Measurements from ENCODE around the gene TOMM22. TPM values are rescaled to one million over a fixed set of nuclear protein-coding genes. Genes with fewer than 3 reads are reported as not detected.

The TOMM22 gene
- total RNA-seq, 1 experiment from 2014 or later = 146 TPM

DNA sequence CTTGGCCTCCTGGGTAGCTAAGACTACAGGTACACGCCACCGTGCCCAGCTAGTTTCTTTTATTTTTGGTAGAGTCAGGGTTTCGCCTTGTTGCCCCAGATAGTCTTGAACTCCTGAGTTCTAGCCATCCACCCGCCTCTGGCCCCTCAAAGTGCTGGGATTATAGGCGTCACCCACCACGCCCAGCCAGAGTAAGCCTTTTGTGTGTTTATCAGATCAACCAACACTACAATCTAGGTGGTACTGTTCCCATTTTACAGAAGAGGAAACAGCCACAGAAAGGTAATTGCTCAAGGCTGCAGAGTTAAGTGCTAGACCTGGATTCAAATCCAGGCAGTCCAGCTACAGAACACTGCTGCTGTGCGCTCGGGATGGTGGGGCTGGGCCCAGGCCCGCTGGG lies 3.1 kb downstream of the TOMM22 start:
- ChIA-PET POLR2A (no interaction called here), CTCF (no interaction called here)
- DNase-seq (ENCODE audit: low spot score) (no peak), ATAC-seq (no peak)
- TF ChIP-seq JUN (CRISPR knock-in tag; IDR thresholded peaks at IDR 0.05) = no peak
- TF ChIP-seq KAT7 (CRISPR knock-in tag; IDR thresholded peaks at IDR 0.05; ENCODE audit: borderline replicate concordance) = no peak
- TF ChIP-seq, protein P1, sequence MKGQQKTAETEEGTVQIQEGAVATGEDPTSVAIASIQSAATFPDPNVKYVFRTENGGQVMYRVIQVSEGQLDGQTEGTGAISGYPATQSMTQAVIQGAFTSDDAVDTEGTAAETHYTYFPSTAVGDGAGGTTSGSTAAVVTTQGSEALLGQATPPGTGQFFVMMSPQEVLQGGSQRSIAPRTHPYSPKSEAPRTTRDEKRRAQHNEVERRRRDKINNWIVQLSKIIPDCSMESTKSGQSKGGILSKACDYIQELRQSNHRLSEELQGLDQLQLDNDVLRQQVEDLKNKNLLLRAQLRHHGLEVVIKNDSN (CRISPR knock-in tag; IDR thresholded peaks at IDR 0.05) = no peak
- TF ChIP-seq E2F5 (CRISPR knock-in tag; IDR thresholded peaks at IDR 0.05) = no peak
- TF ChIP-seq HMGXB4 (CRISPR knock-in tag; IDR thresholded peaks at IDR 0.05) = no peak
- peaks cover 17% of the 10 kb centered on the region for H3K9me3 Mint-ChIP-seq
- no peak overlapping the region for H3K4me3 Mint-ChIP-seq
- peaks cover 12% of the 10 kb centered on the region for H3K4me1 Mint-ChIP-seq
- no peaks in the 10 kb centered on the region; the same call in 1 of the 2 replicates for H3K27me3 Mint-ChIP-seq (ENCODE audit: low read depth)
- H3K27ac Mint-ChIP-seq = no peak overlapping the region
- peaks cover 60% of the 10 kb centered on the region for H3K36me3 Mint-ChIP-seq

- ATAC-seq = no peak
- peaks cover 60% of the 10 kb centered on the region for H3K36me3 Mint-ChIP-seq
- H3K4me1 Mint-ChIP-seq = peaks cover 12% of the 10 kb centered on the region
- no peak overlapping the region for H3K4me3 Mint-ChIP-seq
- no peaks in the 10 kb centered on the region; the same call in 1 of the 2 replicates for H3K27me3 Mint-ChIP-seq (ENCODE audit: low read depth)
- ChIA-PET POLR2A (no interaction called here), CTCF (no interaction called here)
- H3K9me3 Mint-ChIP-seq = peaks cover 17% of the 10 kb centered on the region
- no peak overlapping the region for H3K27ac Mint-ChIP-seq
- no peak for DNase-seq (ENCODE audit: low spot score)
- no peak for TF ChIP-seq TCF7 (CRISPR knock-in tag; IDR thresholded peaks at IDR 0.05; ENCODE audit: low read depth)
- TF ChIP-seq GTF2I (CRISPR knock-in tag; conservative IDR thresholded peaks at IDR 0.05) = no peak
- TF ChIP-seq ZNF396 (CRISPR knock-in tag; IDR thresholded peaks at IDR 0.05; ENCODE audit: borderline replicate concordance) = no peak
- TF ChIP-seq, protein P2, sequence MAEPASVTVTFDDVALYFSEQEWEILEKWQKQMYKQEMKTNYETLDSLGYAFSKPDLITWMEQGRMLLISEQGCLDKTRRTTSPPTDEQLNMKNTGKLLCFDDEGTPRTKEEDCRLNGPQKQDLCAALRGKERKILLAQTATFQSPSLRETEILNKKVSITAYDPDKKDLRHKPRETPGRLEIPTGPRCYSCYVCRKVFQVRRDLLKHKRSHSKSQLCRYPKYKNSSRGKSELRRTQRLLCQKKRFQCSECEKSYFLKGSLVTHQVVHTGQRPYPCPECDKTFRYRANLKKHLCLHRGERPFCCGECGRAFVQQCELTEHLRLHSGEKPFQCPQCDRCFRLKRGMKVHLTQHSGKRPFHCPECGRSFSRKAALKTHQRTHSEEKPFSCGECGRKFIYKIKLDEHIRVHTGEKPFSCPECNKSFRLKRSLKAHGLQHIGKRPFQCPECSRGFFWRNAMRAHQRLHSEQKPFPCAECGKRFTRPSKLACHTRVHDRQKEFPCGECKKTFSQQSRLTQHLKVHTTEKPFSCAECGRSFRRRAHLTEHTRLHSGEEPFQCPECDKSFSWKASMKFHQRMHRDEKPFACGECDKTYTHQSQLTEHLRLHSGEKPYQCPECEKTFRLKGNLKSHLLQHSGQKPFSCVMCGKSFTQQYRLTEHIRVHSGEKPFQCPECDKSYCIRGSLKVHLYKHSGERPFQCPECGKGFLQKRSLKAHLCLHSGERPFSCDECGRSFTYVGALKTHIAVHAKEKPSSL (CRISPR knock-in tag; conservative IDR thresholded peaks at IDR 0.05) = no peak
- TF ChIP-seq CREB1 (CRISPR knock-in tag; IDR thresholded peaks at IDR 0.05) = no peak
- no peak for TF ChIP-seq ATF3 (CRISPR knock-in tag; conservative IDR thresholded peaks at IDR 0.05)
- no peak for TF ChIP-seq ESRRA (CRISPR knock-in tag; IDR thresholded peaks at IDR 0.05; ENCODE audit: borderline replicate concordance)
- TF ChIP-seq MYBL2 (CRISPR knock-in tag; IDR thresholded peaks at IDR 0.05) = no peak
- no peak for TF ChIP-seq OVOL2 (CRISPR knock-in tag; IDR thresholded peaks at IDR 0.05; ENCODE audit: borderline replicate concordance)
- no peak for TF ChIP-seq MAX (CRISPR knock-in tag; IDR thresholded peaks at IDR 0.05)
- TF ChIP-seq, protein P3, sequence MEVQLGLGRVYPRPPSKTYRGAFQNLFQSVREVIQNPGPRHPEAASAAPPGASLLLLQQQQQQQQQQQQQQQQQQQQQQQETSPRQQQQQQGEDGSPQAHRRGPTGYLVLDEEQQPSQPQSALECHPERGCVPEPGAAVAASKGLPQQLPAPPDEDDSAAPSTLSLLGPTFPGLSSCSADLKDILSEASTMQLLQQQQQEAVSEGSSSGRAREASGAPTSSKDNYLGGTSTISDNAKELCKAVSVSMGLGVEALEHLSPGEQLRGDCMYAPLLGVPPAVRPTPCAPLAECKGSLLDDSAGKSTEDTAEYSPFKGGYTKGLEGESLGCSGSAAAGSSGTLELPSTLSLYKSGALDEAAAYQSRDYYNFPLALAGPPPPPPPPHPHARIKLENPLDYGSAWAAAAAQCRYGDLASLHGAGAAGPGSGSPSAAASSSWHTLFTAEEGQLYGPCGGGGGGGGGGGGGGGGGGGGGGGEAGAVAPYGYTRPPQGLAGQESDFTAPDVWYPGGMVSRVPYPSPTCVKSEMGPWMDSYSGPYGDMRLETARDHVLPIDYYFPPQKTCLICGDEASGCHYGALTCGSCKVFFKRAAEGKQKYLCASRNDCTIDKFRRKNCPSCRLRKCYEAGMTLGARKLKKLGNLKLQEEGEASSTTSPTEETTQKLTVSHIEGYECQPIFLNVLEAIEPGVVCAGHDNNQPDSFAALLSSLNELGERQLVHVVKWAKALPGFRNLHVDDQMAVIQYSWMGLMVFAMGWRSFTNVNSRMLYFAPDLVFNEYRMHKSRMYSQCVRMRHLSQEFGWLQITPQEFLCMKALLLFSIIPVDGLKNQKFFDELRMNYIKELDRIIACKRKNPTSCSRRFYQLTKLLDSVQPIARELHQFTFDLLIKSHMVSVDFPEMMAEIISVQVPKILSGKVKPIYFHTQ (CRISPR knock-in tag; IDR thresholded peaks at IDR 0.05) = no peak
- TF ChIP-seq SP1 (CRISPR knock-in tag; conservative IDR thresholded peaks at IDR 0.05) = no peak
- TF ChIP-seq, protein P4, sequence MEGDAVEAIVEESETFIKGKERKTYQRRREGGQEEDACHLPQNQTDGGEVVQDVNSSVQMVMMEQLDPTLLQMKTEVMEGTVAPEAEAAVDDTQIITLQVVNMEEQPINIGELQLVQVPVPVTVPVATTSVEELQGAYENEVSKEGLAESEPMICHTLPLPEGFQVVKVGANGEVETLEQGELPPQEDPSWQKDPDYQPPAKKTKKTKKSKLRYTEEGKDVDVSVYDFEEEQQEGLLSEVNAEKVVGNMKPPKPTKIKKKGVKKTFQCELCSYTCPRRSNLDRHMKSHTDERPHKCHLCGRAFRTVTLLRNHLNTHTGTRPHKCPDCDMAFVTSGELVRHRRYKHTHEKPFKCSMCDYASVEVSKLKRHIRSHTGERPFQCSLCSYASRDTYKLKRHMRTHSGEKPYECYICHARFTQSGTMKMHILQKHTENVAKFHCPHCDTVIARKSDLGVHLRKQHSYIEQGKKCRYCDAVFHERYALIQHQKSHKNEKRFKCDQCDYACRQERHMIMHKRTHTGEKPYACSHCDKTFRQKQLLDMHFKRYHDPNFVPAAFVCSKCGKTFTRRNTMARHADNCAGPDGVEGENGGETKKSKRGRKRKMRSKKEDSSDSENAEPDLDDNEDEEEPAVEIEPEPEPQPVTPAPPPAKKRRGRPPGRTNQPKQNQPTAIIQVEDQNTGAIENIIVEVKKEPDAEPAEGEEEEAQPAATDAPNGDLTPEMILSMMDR (IDR thresholded peaks at IDR 0.05) = no peak
- TF ChIP-seq E2F1 (CRISPR knock-in tag; IDR thresholded peaks at IDR 0.05) = no peak
- TF ChIP-seq ERG (CRISPR knock-in tag; IDR thresholded peaks at IDR 0.05) = no peak
Measured at GRCh38 chr22:38685761-38686160, 4.0 kb downstream of the TOMM22 start.

All from WTC11 (cell line).